Caco-2 (cell line): ENCODE results near the gene ICAM1. TPM values are rescaled to one million over a fixed set of nuclear protein-coding genes. Genes with fewer than 3 reads are reported as not detected.

Source experiments
- BruUV-seq: library from RNA; stranded (reverse); fragments of 400-500 nt; replicated peaks from 2 replicates; lab custom pipeline; 2021; lab: Mats Ljungman, UMichigan
- CTCF ChIA-PET: fragments of 300-600 bp; sonication (Branson Sonifier 250); formaldehyde crosslinking; loops from one replicate; lab custom pipeline; 2022; ENCODE audit warnings: antibody characterized with exemption; lab: Charles Lee
- POLR2A ChIA-PET: fragments of 300-600 bp; sonication (Branson Sonifier 250); formaldehyde crosslinking; loops from one replicate; lab custom pipeline; 2022; ENCODE audit warnings: antibody characterized with exemption; lab: Charles Lee
- DNase-seq, 2 experiments: peaks; one replicate each; pipeline versions ENCODE4 v3.0.0 to v3.0.0-alpha.2; 2020 to 2022
- H3K27me3 ChIP-seq: replicated peaks from 2 replicates; pipeline ENCODE4 v1.6.0; 2011; ENCODE audit warnings: low read length; ENCODE audit not compliant: control insufficient read depth, insufficient read depth
- H3K36me3 ChIP-seq: 2 replicates; pipeline ENCODE4 v1.5.1; 2011; ENCODE audit warnings: low read length; ENCODE audit not compliant: control insufficient read depth, insufficient read depth
- H3K4me1 ChIP-seq: fragments of 250-450 bp; sonication (Bioruptor Pico); 2 replicates; pipeline ENCODE4 v1.5.1; 2020; ENCODE audit warnings: mild to moderate bottlenecking
- H3K4me3 ChIP-seq: 2 replicates; pipeline ENCODE4 v1.5.1; 2011; ENCODE audit warnings: low read depth, mild to moderate bottlenecking, control low read depth, low read length
- H3K9me3 ChIP-seq: fragments of 250-450 bp; sonication (Bioruptor Pico); 2 replicates; pipeline ENCODE4 v1.5.1; 2020; ENCODE audit warnings: mild to moderate bottlenecking, moderate library complexity
- H3K27ac Mint-ChIP-seq: one replicate; pipeline ENCODE4 v1.8.0; 2022; ENCODE audit warnings: mixed read lengths; ENCODE audit not compliant: unreplicated experiment
- H3K27me3 Mint-ChIP-seq: one replicate; pipeline ENCODE4 v1.8.0; 2022; ENCODE audit warnings: mixed read lengths; ENCODE audit not compliant: insufficient read depth, unreplicated experiment
- H3K36me3 Mint-ChIP-seq: one replicate; pipeline ENCODE4 v1.8.0; 2022; ENCODE audit warnings: mild to moderate bottlenecking, mixed read lengths; ENCODE audit not compliant: insufficient read depth, unreplicated experiment
- H3K4me1 Mint-ChIP-seq: one replicate; pipeline ENCODE4 v1.8.0; 2022; ENCODE audit warnings: low read depth, mixed read lengths; ENCODE audit not compliant: unreplicated experiment
- H3K4me3 Mint-ChIP-seq: one replicate; pipeline ENCODE4 v1.8.0; 2022; ENCODE audit warnings: mild to moderate bottlenecking, moderate library complexity, mixed read lengths; ENCODE audit not compliant: unreplicated experiment
- H3K9me3 Mint-ChIP-seq: one replicate; pipeline ENCODE4 v1.8.0; 2022; ENCODE audit warnings: mixed read lengths; ENCODE audit not compliant: unreplicated experiment
- CTCF ChIP-seq, 2 experiments: fragments of 200-600 bp in 1 of 2; IDR thresholded peaks; 1 replicate in 1 of 2; 2 replicates in 1 of 2; pipeline versions ENCODE4 v1.5.1 to v1.8.0; 2011 to 2022; ENCODE audit warnings: antibody characterized with exemption in 1 of 2, control low read depth in 1 of 2, inconsistent platforms in 1 of 2, low read depth in 1 of 2, low read length in 1 of 2, mild to moderate bottlenecking in 1 of 2, moderate library complexity in 1 of 2; ENCODE audit not compliant: insufficient read depth in 1 of 2, severe bottlenecking in 1 of 2, unreplicated experiment in 1 of 2
- intact Hi-C: fragments of 100-400 bp; cut with micrococcal nuclease; formaldehyde crosslinking; loops from one replicate; pipeline ENCODE4 v1.10.0; 2022; ENCODE audit not compliant: unreplicated experiment
- total RNA-seq: library from RNA; stranded (reverse); gene quantifications from 2 replicates; pipeline ENCODE4 v1.2.3, GENCODE V29; 2022

ICAM1 gene
- total RNA-seq, 1 experiment from 2014 or later: 15.7 TPM

- Histone ChIP-seq H3K9me3 (no peaks in the 10 kb centered on the region), H3K4me1 (peaks cover 7% of the 10 kb centered on the region; the same call in 1 of the 2 replicates), H3K4me3 (no peak overlapping the region), H3K27me3 (no peaks in the 10 kb centered on the region), H3K36me3 (no peaks in the 10 kb centered on the region; the same call in 1 of the 2 replicates)
- H3K27ac Mint-ChIP-seq: no peak overlapping the region
- H3K36me3 Mint-ChIP-seq: peaks cover 7% of the 10 kb centered on the region
- DNase-seq: no peak
- H3K4me1 Mint-ChIP-seq: peaks cover 9% of the 10 kb centered on the region
- H3K9me3 Mint-ChIP-seq: no peaks in the 10 kb centered on the region
- intact Hi-C loops: no loop called here
- ChIA-PET POLR2A (no interaction called here), CTCF (no interaction called here)
- H3K4me3 Mint-ChIP-seq: no peak overlapping the region
- H3K27me3 Mint-ChIP-seq: peaks cover 7% of the 10 kb centered on the region
- no peak for TF ChIP-seq CTCF (IDR thresholded peaks at IDR 0.05; ENCODE audit: insufficient read depth in 1 of 2, low read depth in 1 of 2, low read length in 1 of 2, severe bottlenecking in 1 of 2, unreplicated experiment in 1 of 2)
- BruUV-seq: no TSS peak
These were observed 23.4 kb downstream of the ICAM1 start for GRCh38 chr19:10294368-10294697.

GRCh38 chr19:10295305-10295846 lies 24.5 kb downstream of the ICAM1 start:
- peak overlapping the region; percentile 52 for H3K4me3 Mint-ChIP-seq
- H3K27me3 Mint-ChIP-seq: peaks cover 4% of the 10 kb centered on the region
- H3K4me3 ChIP-seq: no peak overlapping the region
- DNase-seq: no peak
- ChIA-PET CTCF (no interaction called here), POLR2A (no interaction called here)
- peaks cover 9% of the 10 kb centered on the region for H3K4me1 Mint-ChIP-seq
- no peaks in the 10 kb centered on the region for H3K9me3 Mint-ChIP-seq
- TF ChIP-seq CTCF (IDR thresholded peaks at IDR 0.05; ENCODE audit: insufficient read depth in 1 of 2, low read depth in 1 of 2, low read length in 1 of 2, severe bottlenecking in 1 of 2, unreplicated experiment in 1 of 2): no peak
- H3K36me3 ChIP-seq: no peaks in the 10 kb centered on the region; the same call in 1 of the 2 replicates
- H3K9me3 ChIP-seq: no peaks in the 10 kb centered on the region
- intact Hi-C loops: no loop called here
- H3K4me1 ChIP-seq: peaks cover 4% of the 10 kb centered on the region
- no peaks in the 10 kb centered on the region for H3K27me3 ChIP-seq
- no TSS peak for BruUV-seq
- H3K27ac Mint-ChIP-seq: no peak overlapping the region
- H3K36me3 Mint-ChIP-seq: peaks cover 7% of the 10 kb centered on the region

GRCh38 chr19:10295847-10296591 lies 25.1 kb downstream of the ICAM1 start:
- Mint-ChIP-seq H3K27me3 (no peaks in the 10 kb centered on the region), H3K4me3 (peak overlapping the region; percentile 54), H3K9me3 (no peaks in the 10 kb centered on the region), H3K4me1 (peaks cover 4% of the 10 kb centered on the region), H3K36me3 (peaks cover 7% of the 10 kb centered on the region), H3K27ac (no peak overlapping the region)
- BruUV-seq: no TSS peak
- intact Hi-C loops: no loop called here
- ChIA-PET CTCF (interaction anchor here (0.5 to 1.0 kb wide), 2 partner anchors 93 to 109 kb away, joined by 4 to 5 read pairs; no protein-coding TSS in a partner anchor), POLR2A (no interaction called here)
- no peak for TF ChIP-seq CTCF (IDR thresholded peaks at IDR 0.05; ENCODE audit: insufficient read depth in 1 of 2, low read depth in 1 of 2, low read length in 1 of 2, severe bottlenecking in 1 of 2, unreplicated experiment in 1 of 2)
- peak overlapping the region; percentile 15 for H3K4me3 ChIP-seq
- no peaks in the 10 kb centered on the region; the same call in 1 of the 2 replicates for H3K4me1 ChIP-seq
- H3K27me3 ChIP-seq: no peaks in the 10 kb centered on the region
- no peaks in the 10 kb centered on the region for H3K9me3 ChIP-seq
- peak in 1 of 2 experiments; percentile 60 for DNase-seq
- H3K36me3 ChIP-seq: no peaks in the 10 kb centered on the region; the same call in 1 of the 2 replicates
